ENCODE data around the gene BCKDHB.

DNA sequence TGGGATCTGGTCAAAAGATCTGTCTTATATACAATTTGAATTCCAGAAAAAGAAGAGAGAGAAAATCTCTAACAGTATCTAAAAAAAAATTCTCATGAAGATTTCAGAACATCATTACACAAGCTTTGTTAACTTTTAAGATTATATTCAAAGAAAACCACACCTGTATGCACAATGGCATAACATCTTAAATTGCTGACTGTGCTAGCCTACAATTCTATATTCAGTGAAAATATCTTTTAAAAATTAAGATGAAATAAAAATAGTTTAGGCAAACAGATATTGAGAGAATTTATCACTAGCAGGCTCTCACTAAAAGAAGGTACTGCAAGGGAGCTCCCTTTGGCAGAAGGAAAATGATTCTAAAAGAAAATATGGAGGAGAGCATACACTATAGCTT is 100.3 kb downstream of the BCKDHB start:
- no peak for TF ChIP-seq EZH2 (IDR thresholded peaks at IDR 0.05; ENCODE audit: borderline replicate concordance, low read length)
- TF ChIP-seq, protein P1, sequence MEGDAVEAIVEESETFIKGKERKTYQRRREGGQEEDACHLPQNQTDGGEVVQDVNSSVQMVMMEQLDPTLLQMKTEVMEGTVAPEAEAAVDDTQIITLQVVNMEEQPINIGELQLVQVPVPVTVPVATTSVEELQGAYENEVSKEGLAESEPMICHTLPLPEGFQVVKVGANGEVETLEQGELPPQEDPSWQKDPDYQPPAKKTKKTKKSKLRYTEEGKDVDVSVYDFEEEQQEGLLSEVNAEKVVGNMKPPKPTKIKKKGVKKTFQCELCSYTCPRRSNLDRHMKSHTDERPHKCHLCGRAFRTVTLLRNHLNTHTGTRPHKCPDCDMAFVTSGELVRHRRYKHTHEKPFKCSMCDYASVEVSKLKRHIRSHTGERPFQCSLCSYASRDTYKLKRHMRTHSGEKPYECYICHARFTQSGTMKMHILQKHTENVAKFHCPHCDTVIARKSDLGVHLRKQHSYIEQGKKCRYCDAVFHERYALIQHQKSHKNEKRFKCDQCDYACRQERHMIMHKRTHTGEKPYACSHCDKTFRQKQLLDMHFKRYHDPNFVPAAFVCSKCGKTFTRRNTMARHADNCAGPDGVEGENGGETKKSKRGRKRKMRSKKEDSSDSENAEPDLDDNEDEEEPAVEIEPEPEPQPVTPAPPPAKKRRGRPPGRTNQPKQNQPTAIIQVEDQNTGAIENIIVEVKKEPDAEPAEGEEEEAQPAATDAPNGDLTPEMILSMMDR (conservative IDR thresholded peaks at IDR 0.05 in 1 of 2, IDR thresholded peaks at IDR 0.05 in 1 of 2; ENCODE audit: extremely low read depth in 1 of 2, insufficient read depth in 1 of 2, low read depth in 1 of 2, low read length in 2 of 2): no peak

Measured in mammary epithelial cell (primary cell).